HEK293 (cell line): ENCODE data around the gene SIK3.

Experiments used
- CTCF ChIA-PET: fragments of 350-600 bp; formaldehyde crosslinking; extraction: SDS; loops from one replicate; lab custom pipeline; 2021; ENCODE audit warnings: antibody characterized with exemption; lab: Yijun Ruan, JAX
- POLR2A ChIA-PET: fragments of 300-600 bp; formaldehyde crosslinking; extraction: SDS; loops from one replicate; lab custom pipeline; 2020; ENCODE audit warnings: antibody characterized with exemption, inconsistent platforms; lab: Yijun Ruan, JAX
- H3K27ac ChIP-seq: fragments of 200-500 bp; sonication (Bioruptor generic); 2 replicates; pipeline ENCODE4 v1.5.1; 2014; ENCODE audit warnings: low read depth, low read length, control low read depth, inconsistent platforms; ENCODE audit errors: extremely low read depth
- H3K36me3 ChIP-seq, 2 experiments: fragments of 200-500 bp in 1 of 2; sonication (Bioruptor generic) in 1 of 2; 1 replicate in 1 of 2; 2 replicates in 1 of 2; pipeline ENCODE4 v1.5.1; 2014 to 2017; ENCODE audit warnings: inconsistent platforms in 2 of 2, low read length in 2 of 2; ENCODE audit not compliant: control insufficient read depth in 2 of 2, insufficient read depth in 1 of 2
- H3K4me1 ChIP-seq: fragments of 200-500 bp; sonication (Bioruptor generic); 2 replicates; pipeline ENCODE4 v1.5.1; 2014; ENCODE audit warnings: mild to moderate bottlenecking, low read length, inconsistent platforms; ENCODE audit not compliant: control insufficient read depth, insufficient read depth
- H3K4me3 ChIP-seq: 2 replicates; pipeline ENCODE4 v1.5.1; 2011; ENCODE audit warnings: low read depth, mild to moderate bottlenecking, control low read depth, low read length, moderate library complexity
- H3K9me3 ChIP-seq: fragments of 200-500 bp; sonication (Bioruptor generic); 2 replicates; pipeline ENCODE4 v1.5.1; 2014; ENCODE audit warnings: low read depth, low read length, inconsistent platforms; ENCODE audit not compliant: control insufficient read depth, insufficient read depth
- EGR2 ChIP-seq: fragments of 450-650 bp; formaldehyde crosslinking; IDR thresholded peaks from 2 replicates; pipeline ENCODE4 v1.5.1; 2016; ENCODE audit warnings: low read depth, missing biosample characterization, missing genetic modification characterization
- GLIS2 ChIP-seq: fragments of 450-650 bp; formaldehyde crosslinking; IDR thresholded peaks from 2 replicates; pipeline ENCODE4 v1.5.1; 2016; ENCODE audit warnings: missing biosample characterization, missing genetic modification characterization
- HOXA7 ChIP-seq: sonication (generic); formaldehyde crosslinking; IDR thresholded peaks from 2 replicates; pipeline ENCODE4 v1.8.1; 2022; ENCODE audit warnings: missing genetic modification reagents, borderline replicate concordance
- HOXC10 ChIP-seq: sonication (generic); formaldehyde crosslinking; IDR thresholded peaks from 2 replicates; pipeline ENCODE4 v1.8.1; 2023; ENCODE audit warnings: mild to moderate bottlenecking, missing genetic modification reagents
- PRDM1 ChIP-seq: fragments of 450-650 bp; formaldehyde crosslinking; IDR thresholded peaks from 2 replicates; pipeline ENCODE4; 2016; ENCODE audit warnings: missing biosample characterization, missing genetic modification characterization
- SP3 ChIP-seq: fragments of 450-650 bp; formaldehyde crosslinking; IDR thresholded peaks from 2 replicates; pipeline ENCODE4 v1.5.1; 2016; ENCODE audit warnings: missing biosample characterization, missing genetic modification characterization
- TCF7L2 ChIP-seq: IDR thresholded peaks from 2 replicates; pipeline ENCODE4 v1.6.1; 2011; ENCODE audit warnings: low read depth, mild to moderate bottlenecking, inconsistent platforms, low read length, moderate library complexity, borderline replicate concordance
- YY2 ChIP-seq: fragments of 450-650 bp; formaldehyde crosslinking; IDR thresholded peaks from 2 replicates; pipeline ENCODE4 v1.5.1; 2016; ENCODE audit warnings: missing biosample characterization, missing genetic modification characterization
- ZNF121 ChIP-seq: fragments of 450-650 bp; formaldehyde crosslinking; IDR thresholded peaks from 2 replicates; pipeline ENCODE4 v1.5.1; 2016; ENCODE audit warnings: missing biosample characterization, missing genetic modification characterization
- ZNF184 ChIP-seq: fragments of 450-650 bp; IDR thresholded peaks from 2 replicates; pipeline ENCODE4 v1.5.1; 2018; ENCODE audit warnings: missing biosample characterization, mild to moderate bottlenecking, missing genetic modification characterization
- ZNF274 ChIP-seq, 2 experiments: fragments of 200-500 bp in 1 of 2; fragments of 450-650 bp in 1 of 2; sonication (Bioruptor generic) in 1 of 2; formaldehyde crosslinking in 1 of 2; IDR thresholded peaks; 2 replicates each; pipeline versions ENCODE4 v1.5.1 to v1.6.1; 2014 to 2016; ENCODE audit warnings: borderline replicate concordance in 1 of 2, inconsistent platforms in 1 of 2, low read length in 1 of 2, missing biosample characterization in 1 of 2, missing genetic modification characterization in 1 of 2
- ZNF354C ChIP-seq: fragments of 450-650 bp; formaldehyde crosslinking; IDR thresholded peaks from 2 replicates; pipeline ENCODE4 v1.5.1; 2016; ENCODE audit warnings: missing biosample characterization, missing genetic modification characterization, low read depth, borderline replicate concordance
- ZNF623 ChIP-seq: fragments of 450-650 bp; formaldehyde crosslinking; IDR thresholded peaks from 2 replicates; pipeline ENCODE4 v1.5.1; 2016; ENCODE audit warnings: missing biosample characterization, missing genetic modification characterization
- ZNF629 ChIP-seq: fragments of 450-650 bp; formaldehyde crosslinking; IDR thresholded peaks from 2 replicates; pipeline ENCODE4 v1.5.1; 2017; ENCODE audit warnings: missing biosample characterization, missing genetic modification characterization
- ZNF701 ChIP-seq: fragments of 450-650 bp; formaldehyde crosslinking; IDR thresholded peaks from 2 replicates; pipeline ENCODE4 v1.5.1; 2016; ENCODE audit warnings: missing biosample characterization, missing genetic modification characterization
- ZNF791 ChIP-seq: fragments of 450-650 bp; formaldehyde crosslinking; IDR thresholded peaks from 2 replicates; pipeline ENCODE4 v1.5.1; 2016; ENCODE audit warnings: missing biosample characterization, missing genetic modification characterization
- ZSCAN30 ChIP-seq: fragments of 450-650 bp; IDR thresholded peaks from 2 replicates; pipeline ENCODE4 v1.5.1; 2018; ENCODE audit warnings: missing biosample characterization, mild to moderate bottlenecking, missing genetic modification characterization, moderate library complexity
- TF ChIP-seq, protein P1 (sequence below): fragments of 450-650 bp; formaldehyde crosslinking; IDR thresholded peaks from 2 replicates; pipeline ENCODE4 v1.5.1; 2016; ENCODE audit warnings: missing biosample characterization, missing genetic modification characterization
- TF ChIP-seq, protein P2 (sequence below): fragments of 450-650 bp; formaldehyde crosslinking; IDR thresholded peaks from 2 replicates; pipeline ENCODE4 v1.5.1; 2016; ENCODE audit warnings: missing biosample characterization, missing genetic modification characterization

Gene SIK3

DNA sequence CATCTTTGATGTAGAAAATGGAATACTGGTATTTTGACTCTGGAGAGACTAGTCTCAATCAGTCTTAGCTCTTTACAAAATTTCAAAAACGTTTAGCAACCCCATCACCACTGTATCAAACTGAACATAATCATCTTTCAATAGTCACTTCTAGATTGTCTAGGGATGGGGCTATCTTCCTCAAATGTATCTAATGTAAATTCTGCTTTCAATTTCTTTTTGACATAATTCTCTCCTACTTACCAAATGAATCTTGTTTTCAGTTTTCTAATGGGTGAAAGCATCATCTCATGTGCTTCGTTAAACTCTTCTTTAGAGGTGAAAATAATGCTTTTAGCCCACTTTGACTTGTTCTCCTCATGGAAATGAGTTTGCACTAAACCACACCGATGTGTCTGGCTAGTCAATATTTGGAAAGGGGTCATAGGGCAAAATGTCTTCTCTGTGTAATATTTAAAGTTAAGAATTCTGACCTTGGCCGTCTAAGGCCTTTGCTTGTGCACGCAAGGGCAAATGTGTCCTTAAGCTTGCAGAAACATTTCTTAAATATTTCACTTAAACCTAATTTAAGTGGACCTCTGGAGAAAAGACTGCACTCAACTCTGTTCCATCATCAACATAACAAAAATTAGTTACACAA, 5.2 kb downstream of the SIK3 start:
- Histone ChIP-seq H3K9me3 (no peaks in the 10 kb centered on the region), H3K4me3 (no peak overlapping the region), H3K36me3 (no peaks in the 10 kb centered on the region), H3K4me1 (no peaks in the 10 kb centered on the region), H3K27ac (no peak overlapping the region)
- POLR2A ChIA-PET = no interaction called here
- peak; percentile 59; the same call in 1 of the 2 replicates for TF ChIP-seq PRDM1
- TF ChIP-seq ZNF274 (IDR thresholded peaks at IDR 0.05; ENCODE audit: low read length) = no peak
- TF ChIP-seq ZNF274 (tag by site-specific recombination; IDR thresholded peaks at IDR 0.05; ENCODE audit: borderline replicate concordance) = no peak
- CTCF ChIA-PET = interaction anchor here (0.8 to 1.4 kb wide), 3 partner anchors 10 to 198 kb away, joined by 3 to 4 read pairs (median 3); no protein-coding TSS in a partner anchor

DNA sequence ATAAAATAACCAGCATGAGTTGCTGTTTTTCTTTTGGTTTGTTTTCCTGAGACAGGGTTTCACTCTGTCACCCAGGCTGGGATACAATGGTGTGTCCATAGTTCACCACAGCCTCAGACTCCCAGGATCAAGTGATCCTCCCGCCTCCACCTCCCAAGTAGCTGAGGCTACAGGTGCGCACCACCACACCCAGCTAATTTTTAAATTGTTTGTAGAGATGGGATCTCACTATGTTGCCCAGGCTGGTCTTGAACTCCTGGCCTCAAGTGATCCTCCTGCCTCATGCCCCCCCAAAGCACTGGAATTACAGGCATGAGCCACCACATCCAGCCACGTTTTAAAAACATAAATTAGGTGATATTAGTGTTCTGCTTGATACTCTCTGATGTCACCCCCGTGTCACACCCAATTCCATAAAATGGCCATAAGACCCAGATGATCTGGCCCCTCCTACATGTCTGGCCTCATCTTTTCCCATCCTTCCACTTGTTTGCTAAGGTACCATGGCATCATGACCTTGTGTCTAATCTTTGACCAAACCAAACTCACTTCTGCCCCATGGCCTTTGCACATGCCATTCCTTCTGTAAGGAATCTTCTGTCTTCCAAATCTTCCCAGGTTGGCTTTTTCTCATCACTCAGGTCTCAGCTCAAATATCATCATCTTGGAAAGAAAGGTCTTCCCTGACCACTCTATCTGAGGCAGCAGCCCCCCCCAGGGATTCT, 6.3 kb downstream of the SIK3 start:
- H3K4me1 ChIP-seq = no peaks in the 10 kb centered on the region
- POLR2A ChIA-PET = interaction anchor here (0.5 to 2.4 kb wide), 3 partner anchors 15 to 54 kb away, joined by 3 to 6 read pairs (median 4); no protein-coding TSS in a partner anchor
- CTCF ChIA-PET = interaction anchor here (0.8 kb wide), 1 partner anchor 9 kb away, joined by 4 read pairs; no protein-coding TSS in a partner anchor

DNA sequence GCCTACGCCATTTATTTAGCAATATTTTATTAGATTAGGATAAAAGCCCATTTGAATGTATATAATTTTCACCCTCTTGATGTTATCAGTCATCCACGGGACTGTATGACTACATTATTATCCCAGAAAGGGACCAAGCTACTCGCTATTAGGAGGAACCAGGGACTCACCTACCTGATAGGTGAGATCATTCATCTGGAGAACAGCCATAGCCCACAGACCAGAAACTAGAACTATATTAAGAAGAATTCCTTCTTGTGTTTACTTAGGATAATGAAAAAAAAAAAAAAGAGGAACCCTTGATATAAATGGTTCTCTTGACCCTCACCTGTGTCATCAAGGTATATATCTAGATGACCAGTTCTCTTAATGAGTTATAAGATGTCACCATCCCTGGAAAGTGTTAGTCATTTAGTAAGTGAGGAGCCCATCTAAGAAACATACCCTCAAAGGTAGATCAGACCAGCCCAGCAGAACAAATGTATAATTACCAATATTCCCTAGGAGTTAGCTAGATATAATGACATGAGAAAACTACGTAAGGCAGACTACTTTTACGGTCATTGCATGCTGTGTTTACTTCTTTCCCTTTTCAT, 8.0 kb downstream of the SIK3 start:
- no peaks in the 10 kb centered on the region for H3K4me1 ChIP-seq
- ChIA-PET POLR2A (interaction anchor here (0.5 to 2.4 kb wide), 5 partner anchors 11 to 1677 kb away, joined by 4 to 6 read pairs (median 4); no protein-coding TSS in a partner anchor), CTCF (interaction anchor here (0.6 to 1.3 kb wide), 4 partner anchors 23 to 351 kb away, joined by 3 to 6 read pairs (median 4); no protein-coding TSS in a partner anchor)
- no peaks in the 10 kb centered on the region for H3K36me3 ChIP-seq
- H3K9me3 ChIP-seq = no peaks in the 10 kb centered on the region
- TF ChIP-seq YY2 = no peak
- no peak for TF ChIP-seq ZNF354C (tag by site-specific recombination)
- TF ChIP-seq, protein P1, sequence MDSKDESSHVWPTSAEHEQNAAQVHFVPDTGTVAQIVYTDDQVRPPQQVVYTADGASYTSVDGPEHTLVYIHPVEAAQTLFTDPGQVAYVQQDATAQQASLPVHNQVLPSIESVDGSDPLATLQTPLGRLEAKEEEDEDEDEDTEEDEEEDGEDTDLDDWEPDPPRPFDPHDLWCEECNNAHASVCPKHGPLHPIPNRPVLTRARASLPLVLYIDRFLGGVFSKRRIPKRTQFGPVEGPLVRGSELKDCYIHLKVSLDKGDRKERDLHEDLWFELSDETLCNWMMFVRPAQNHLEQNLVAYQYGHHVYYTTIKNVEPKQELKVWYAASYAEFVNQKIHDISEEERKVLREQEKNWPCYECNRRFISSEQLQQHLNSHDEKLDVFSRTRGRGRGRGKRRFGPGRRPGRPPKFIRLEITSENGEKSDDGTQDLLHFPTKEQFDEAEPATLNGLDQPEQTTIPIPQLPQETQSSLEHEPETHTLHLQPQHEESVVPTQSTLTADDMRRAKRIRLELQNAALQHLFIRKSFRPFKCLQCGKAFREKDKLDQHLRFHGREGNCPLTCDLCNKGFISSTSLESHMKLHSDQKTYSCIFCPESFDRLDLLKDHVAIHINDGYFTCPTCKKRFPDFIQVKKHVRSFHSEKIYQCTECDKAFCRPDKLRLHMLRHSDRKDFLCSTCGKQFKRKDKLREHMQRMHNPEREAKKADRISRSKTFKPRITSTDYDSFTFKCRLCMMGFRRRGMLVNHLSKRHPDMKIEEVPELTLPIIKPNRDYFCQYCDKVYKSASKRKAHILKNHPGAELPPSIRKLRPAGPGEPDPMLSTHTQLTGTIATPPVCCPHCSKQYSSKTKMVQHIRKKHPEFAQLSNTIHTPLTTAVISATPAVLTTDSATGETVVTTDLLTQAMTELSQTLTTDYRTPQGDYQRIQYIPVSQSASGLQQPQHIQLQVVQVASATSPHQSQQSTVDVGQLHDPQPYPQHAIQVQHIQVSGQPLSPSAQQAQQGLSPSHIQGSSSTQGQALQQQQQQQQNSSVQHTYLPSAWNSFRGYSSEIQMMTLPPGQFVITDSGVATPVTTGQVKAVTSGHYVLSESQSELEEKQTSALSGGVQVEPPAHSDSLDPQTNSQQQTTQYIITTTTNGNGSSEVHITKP = peak; percentile 47; the same call in 1 of the 2 replicates
- TF ChIP-seq ZNF791 (tag by site-specific recombination) = no peak
- TF ChIP-seq ZSCAN30 = no peak
- no peak for TF ChIP-seq ZNF184
- TF ChIP-seq, protein P2, sequence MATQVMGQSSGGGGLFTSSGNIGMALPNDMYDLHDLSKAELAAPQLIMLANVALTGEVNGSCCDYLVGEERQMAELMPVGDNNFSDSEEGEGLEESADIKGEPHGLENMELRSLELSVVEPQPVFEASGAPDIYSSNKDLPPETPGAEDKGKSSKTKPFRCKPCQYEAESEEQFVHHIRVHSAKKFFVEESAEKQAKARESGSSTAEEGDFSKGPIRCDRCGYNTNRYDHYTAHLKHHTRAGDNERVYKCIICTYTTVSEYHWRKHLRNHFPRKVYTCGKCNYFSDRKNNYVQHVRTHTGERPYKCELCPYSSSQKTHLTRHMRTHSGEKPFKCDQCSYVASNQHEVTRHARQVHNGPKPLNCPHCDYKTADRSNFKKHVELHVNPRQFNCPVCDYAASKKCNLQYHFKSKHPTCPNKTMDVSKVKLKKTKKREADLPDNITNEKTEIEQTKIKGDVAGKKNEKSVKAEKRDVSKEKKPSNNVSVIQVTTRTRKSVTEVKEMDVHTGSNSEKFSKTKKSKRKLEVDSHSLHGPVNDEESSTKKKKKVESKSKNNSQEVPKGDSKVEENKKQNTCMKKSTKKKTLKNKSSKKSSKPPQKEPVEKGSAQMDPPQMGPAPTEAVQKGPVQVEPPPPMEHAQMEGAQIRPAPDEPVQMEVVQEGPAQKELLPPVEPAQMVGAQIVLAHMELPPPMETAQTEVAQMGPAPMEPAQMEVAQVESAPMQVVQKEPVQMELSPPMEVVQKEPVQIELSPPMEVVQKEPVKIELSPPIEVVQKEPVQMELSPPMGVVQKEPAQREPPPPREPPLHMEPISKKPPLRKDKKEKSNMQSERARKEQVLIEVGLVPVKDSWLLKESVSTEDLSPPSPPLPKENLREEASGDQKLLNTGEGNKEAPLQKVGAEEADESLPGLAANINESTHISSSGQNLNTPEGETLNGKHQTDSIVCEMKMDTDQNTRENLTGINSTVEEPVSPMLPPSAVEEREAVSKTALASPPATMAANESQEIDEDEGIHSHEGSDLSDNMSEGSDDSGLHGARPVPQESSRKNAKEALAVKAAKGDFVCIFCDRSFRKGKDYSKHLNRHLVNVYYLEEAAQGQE (tag by site-specific recombination) = no peak
- H3K27ac ChIP-seq = no peak overlapping the region
- H3K4me3 ChIP-seq = peak overlapping the region; percentile 1; the same call in 1 of the 2 replicates

More for the DNA sequence above, 6.3 kb downstream of the SIK3 start:
- no peak overlapping the region for H3K27ac ChIP-seq
- H3K9me3 ChIP-seq = no peaks in the 10 kb centered on the region
- 0 out of 2 replicates have a peak, but pooled peaks have one; percentile 13 for TF ChIP-seq ZNF629
- TF ChIP-seq GLIS2 = no peak
- TF ChIP-seq ZNF701 = no peak
- no peak for TF ChIP-seq TCF7L2
- no peak for TF ChIP-seq EGR2 (tag by site-specific recombination)
- peak; percentile 93 for TF ChIP-seq ZNF623 (tag by site-specific recombination)
- TF ChIP-seq ZNF121 (tag by site-specific recombination) = peak; percentile 84
- TF ChIP-seq HOXA7 (CRISPR knock-in tag) = no peak
- TF ChIP-seq HOXC10 (CRISPR knock-in tag) = no peak
- TF ChIP-seq SP3 (tag by site-specific recombination) = no peak
- H3K4me3 ChIP-seq = no peak overlapping the region
- H3K36me3 ChIP-seq = no peaks in the 10 kb centered on the region
